Effector CD8-positive, alpha-beta T cell (primary cell): ENCODE measurements around the gene DAB1.

ENCODE experiments used
- DNase-seq: peaks from one replicate; lab custom pipeline; 2025; lab: John Stamatoyannopoulos, UW

DAB1 gene

GRCh38 chr1:57072401-57073110, 351.3 kb downstream of the DAB1 start:
- DNase-seq, result no peak

GRCh38 chr1:57067863-57068262, 356.0 kb downstream of the DAB1 start:
- DNase-seq, result no peak

GRCh38 chr1:57066980-57067610, 356.8 kb downstream of the DAB1 start:
- no peak for DNase-seq

- no peak for DNase-seq
Observed at GRCh38 chr1:57065442-57065841, 358.4 kb downstream of the DAB1 start.

- no peak for DNase-seq
Observed at GRCh38 chr1:57064379-57065140, 359.3 kb downstream of the DAB1 start.

- DNase-seq, result no peak
Observed at GRCh38 chr1:57063406-57064125, 360.3 kb downstream of the DAB1 start.

GRCh38 chr1:57061369-57061768, 362.5 kb downstream of the DAB1 start:
- DNase-seq, result no peak

GRCh38 chr1:57060451-57060850, 363.4 kb downstream of the DAB1 start:
- no peak for DNase-seq

- no peak for DNase-seq
Observed at GRCh38 chr1:57058652-57059501, 365.0 kb downstream of the DAB1 start.

- no peak for DNase-seq
Observed at GRCh38 chr1:57048856-57049255, 375.0 kb downstream of the DAB1 start.

GRCh38 chr1:57046462-57046861, 377.4 kb downstream of the DAB1 start:
- no peak for DNase-seq

- no peak for DNase-seq
Observed at GRCh38 chr1:57041901-57042300, 382.0 kb downstream of the DAB1 start.

- DNase-seq, result no peak
Observed at GRCh38 chr1:57040811-57041210, 383.0 kb downstream of the DAB1 start.

GRCh38 chr1:57036641-57037579, 386.9 kb downstream of the DAB1 start:
- DNase-seq, result no peak

- DNase-seq, result no peak
Observed at GRCh38 chr1:57034713-57035112, 389.1 kb downstream of the DAB1 start.

- no peak for DNase-seq
Observed at GRCh38 chr1:57033222-57034001, 390.4 kb downstream of the DAB1 start.

- no peak for DNase-seq
Observed at GRCh38 chr1:57026624-57027354, 397.1 kb downstream of the DAB1 start.

GRCh38 chr1:57024855-57025254, 399.0 kb downstream of the DAB1 start:
- DNase-seq, result no peak

GRCh38 chr1:57024428-57024827, 399.4 kb downstream of the DAB1 start:
- no peak for DNase-seq
